HepG2 (cell line): ENCODE measurements around the gene ME3. TPM values are rescaled to one million over a fixed set of nuclear protein-coding genes. Genes with fewer than 3 reads are reported as not detected.

Experiments
- CENPT ChIP-seq: sonication (generic); formaldehyde crosslinking; IDR thresholded peaks from 2 replicates; pipeline ENCODE4 v1.8.0; 2022; ENCODE audit warnings: low read depth, mild to moderate bottlenecking, moderate library complexity, missing genetic modification reagents
- EHMT2 ChIP-seq: fragments of 200-600 bp; sonication (generic); IDR thresholded peaks from 2 replicates; pipeline ENCODE4 v1.7.0; 2017; ENCODE audit warnings: antibody characterized with exemption, low read depth, low read length, borderline replicate concordance
- GLMP ChIP-seq: sonication (generic); formaldehyde crosslinking; IDR thresholded peaks from 2 replicates; pipeline ENCODE4 v1.9.0; 2021; ENCODE audit warnings: missing genetic modification reagents, mild to moderate bottlenecking, borderline replicate concordance
- KLF13 ChIP-seq: sonication (generic); formaldehyde crosslinking; IDR thresholded peaks from 2 replicates; pipeline ENCODE4 v1.4.0; 2020; ENCODE audit warnings: mild to moderate bottlenecking, missing genetic modification reagents
- MLX ChIP-seq: IDR thresholded peaks from 2 replicates; pipeline ENCODE4 v1.6.1; 2016
- REXO4 ChIP-seq: sonication (generic); formaldehyde crosslinking; IDR thresholded peaks from 2 replicates; pipeline ENCODE4 v1.8.0; 2022; ENCODE audit warnings: missing genetic modification reagents, mild to moderate bottlenecking, borderline replicate concordance
- SMYD3 ChIP-seq: sonication (generic); formaldehyde crosslinking; IDR thresholded peaks from 2 replicates; pipeline ENCODE4 v1.8.1; 2023; ENCODE audit warnings: mild to moderate bottlenecking, missing genetic modification reagents
- SRSF9 ChIP-seq: fragments of 200-400 bp; formaldehyde crosslinking; IDR thresholded peaks from 2 replicates; pipeline ENCODE4 v1.6.1; 2018; ENCODE audit warnings: borderline replicate concordance, mild to moderate bottlenecking, low read depth, low read length; ENCODE audit not compliant: insufficient read depth, poor library complexity, severe bottlenecking
- TRIM24 ChIP-seq: sonication (generic); formaldehyde crosslinking; IDR thresholded peaks from 2 replicates; pipeline ENCODE4 v1.8.0; 2022; ENCODE audit warnings: mild to moderate bottlenecking, missing genetic modification reagents
- UBTF ChIP-seq: sonication (generic); formaldehyde crosslinking; IDR thresholded peaks from 2 replicates; pipeline ENCODE4 v1.4.0; 2020; ENCODE audit warnings: mild to moderate bottlenecking, missing genetic modification reagents
- ZBTB14 ChIP-seq: sonication (generic); formaldehyde crosslinking; IDR thresholded peaks from 2 replicates; pipeline ENCODE4 v1.4.0; 2020; ENCODE audit warnings: missing genetic modification reagents
- ZNF556 ChIP-seq: sonication (generic); formaldehyde crosslinking; IDR thresholded peaks from 2 replicates; pipeline ENCODE4 v1.4.0; 2020; ENCODE audit warnings: mild to moderate bottlenecking, missing genetic modification reagents, borderline replicate concordance
- ZNF572 ChIP-seq: sonication (generic); formaldehyde crosslinking; IDR thresholded peaks from 2 replicates; pipeline ENCODE4 v1.5.1; 2020; ENCODE audit warnings: mild to moderate bottlenecking, missing genetic modification reagents
- ZNF605 ChIP-seq: sonication (generic); formaldehyde crosslinking; IDR thresholded peaks from 2 replicates; pipeline ENCODE4 v1.8.0; 2022; ENCODE audit warnings: mild to moderate bottlenecking, missing genetic modification reagents
- ZNF776 ChIP-seq: sonication (generic); formaldehyde crosslinking; IDR thresholded peaks from 2 replicates; pipeline ENCODE4 v1.4.0; 2020; ENCODE audit warnings: mild to moderate bottlenecking, missing genetic modification reagents
- polyA plus RNA-seq, 8 experiments: library from polyadenylated mRNA; depleted of rRNA in 3 of 8; stranded (reverse) in 7 of 8; unstranded in 1 of 8; fragments of >200 nt; fragmentation: Illumina TruSeq in 4 of 8; extraction: Trizol in 4 of 8; gene quantifications; 2 replicates each; pipeline versions ENCODE4 v1.2.1 to v1.2.3, GENCODE V29; 2011 to 2016; ENCODE audit warnings: low read depth in 4 of 8, missing spikeins in 1 of 8, mixed read lengths in 1 of 8; ENCODE audit not compliant: insufficient read depth in 1 of 8
- total RNA-seq, 5 experiments: library from RNA; depleted of rRNA; stranded (reverse); fragments of >200 nt; fragmentation: Illumina TruSeq; extraction: Trizol; gene quantifications; 2 replicates each; pipeline ENCODE4 v1.2.3, GENCODE V29; 2016; ENCODE audit warnings: low read depth in 1 of 5
- TF ChIP-seq, protein P1 (sequence below): sonication (generic); formaldehyde crosslinking; IDR thresholded peaks from 2 replicates; pipeline ENCODE4 v1.5.0; 2020; ENCODE audit warnings: mild to moderate bottlenecking, missing genetic modification reagents, moderate library complexity
- TF ChIP-seq, protein P2 (sequence below): sonication (generic); formaldehyde crosslinking; conservative IDR thresholded peaks from 2 replicates; pipeline ENCODE4 v1.8.0; 2022; ENCODE audit warnings: mild to moderate bottlenecking, moderate library complexity, missing genetic modification reagents
- TF ChIP-seq, protein P3 (sequence below): sonication (generic); formaldehyde crosslinking; IDR thresholded peaks from 2 replicates; pipeline ENCODE4 v1.4.0; 2020; ENCODE audit warnings: mild to moderate bottlenecking, missing genetic modification reagents

The ME3 gene
- total and polyA plus RNA-seq, 2 of the 13 experiments (the other 11 are each of a cell fraction or from before 2014, with no cell fraction given): not detected

GRCh38 chr11:86476109-86476861 lies 196.1 kb downstream of the ME3 start (continued):
- TF ChIP-seq ZNF605 (no peak), CENPT (no peak), KLF13 (CRISPR knock-in tag) (no peak), EHMT2 (no peak), GLMP (CRISPR knock-in tag) (no peak), TRIM24 (CRISPR knock-in tag) (no peak), SMYD3 (CRISPR knock-in tag) (no peak), ZNF776 (no peak), MLX (CRISPR knock-in tag) (no peak), ZNF556 (CRISPR knock-in tag) (no peak), SRSF9 (no peak), REXO4 (CRISPR knock-in tag) (no peak), ZNF572 (CRISPR knock-in tag) (no peak), ZBTB14 (CRISPR knock-in tag) (no peak), UBTF (no peak)
- TF ChIP-seq, protein P1, sequence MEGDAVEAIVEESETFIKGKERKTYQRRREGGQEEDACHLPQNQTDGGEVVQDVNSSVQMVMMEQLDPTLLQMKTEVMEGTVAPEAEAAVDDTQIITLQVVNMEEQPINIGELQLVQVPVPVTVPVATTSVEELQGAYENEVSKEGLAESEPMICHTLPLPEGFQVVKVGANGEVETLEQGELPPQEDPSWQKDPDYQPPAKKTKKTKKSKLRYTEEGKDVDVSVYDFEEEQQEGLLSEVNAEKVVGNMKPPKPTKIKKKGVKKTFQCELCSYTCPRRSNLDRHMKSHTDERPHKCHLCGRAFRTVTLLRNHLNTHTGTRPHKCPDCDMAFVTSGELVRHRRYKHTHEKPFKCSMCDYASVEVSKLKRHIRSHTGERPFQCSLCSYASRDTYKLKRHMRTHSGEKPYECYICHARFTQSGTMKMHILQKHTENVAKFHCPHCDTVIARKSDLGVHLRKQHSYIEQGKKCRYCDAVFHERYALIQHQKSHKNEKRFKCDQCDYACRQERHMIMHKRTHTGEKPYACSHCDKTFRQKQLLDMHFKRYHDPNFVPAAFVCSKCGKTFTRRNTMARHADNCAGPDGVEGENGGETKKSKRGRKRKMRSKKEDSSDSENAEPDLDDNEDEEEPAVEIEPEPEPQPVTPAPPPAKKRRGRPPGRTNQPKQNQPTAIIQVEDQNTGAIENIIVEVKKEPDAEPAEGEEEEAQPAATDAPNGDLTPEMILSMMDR (CRISPR knock-in tag): no peak
- TF ChIP-seq, protein P2, sequence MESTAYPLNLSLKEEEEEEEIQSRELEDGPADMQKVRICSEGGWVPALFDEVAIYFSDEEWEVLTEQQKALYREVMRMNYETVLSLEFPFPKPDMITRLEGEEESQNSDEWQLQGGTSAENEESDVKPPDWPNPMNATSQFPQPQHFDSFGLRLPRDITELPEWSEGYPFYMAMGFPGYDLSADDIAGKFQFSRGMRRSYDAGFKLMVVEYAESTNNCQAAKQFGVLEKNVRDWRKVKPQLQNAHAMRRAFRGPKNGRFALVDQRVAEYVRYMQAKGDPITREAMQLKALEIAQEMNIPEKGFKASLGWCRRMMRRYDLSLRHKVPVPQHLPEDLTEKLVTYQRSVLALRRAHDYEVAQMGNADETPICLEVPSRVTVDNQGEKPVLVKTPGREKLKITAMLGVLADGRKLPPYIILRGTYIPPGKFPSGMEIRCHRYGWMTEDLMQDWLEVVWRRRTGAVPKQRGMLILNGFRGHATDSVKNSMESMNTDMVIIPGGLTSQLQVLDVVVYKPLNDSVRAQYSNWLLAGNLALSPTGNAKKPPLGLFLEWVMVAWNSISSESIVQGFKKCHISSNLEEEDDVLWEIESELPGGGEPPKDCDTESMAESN (CRISPR knock-in tag): no peak
- TF ChIP-seq, protein P3, sequence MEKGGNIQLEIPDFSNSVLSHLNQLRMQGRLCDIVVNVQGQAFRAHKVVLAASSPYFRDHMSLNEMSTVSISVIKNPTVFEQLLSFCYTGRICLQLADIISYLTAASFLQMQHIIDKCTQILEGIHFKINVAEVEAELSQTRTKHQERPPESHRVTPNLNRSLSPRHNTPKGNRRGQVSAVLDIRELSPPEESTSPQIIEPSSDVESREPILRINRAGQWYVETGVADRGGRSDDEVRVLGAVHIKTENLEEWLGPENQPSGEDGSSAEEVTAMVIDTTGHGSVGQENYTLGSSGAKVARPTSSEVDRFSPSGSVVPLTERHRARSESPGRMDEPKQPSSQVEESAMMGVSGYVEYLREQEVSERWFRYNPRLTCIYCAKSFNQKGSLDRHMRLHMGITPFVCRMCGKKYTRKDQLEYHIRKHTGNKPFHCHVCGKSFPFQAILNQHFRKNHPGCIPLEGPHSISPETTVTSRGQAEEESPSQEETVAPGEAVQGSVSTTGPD (CRISPR knock-in tag): no peak
